Measurements from ENCODE around the gene PIP5K1B. TPM values are rescaled to one million over a fixed set of nuclear protein-coding genes. Genes with fewer than 3 reads are reported as not detected.

PIP5K1B gene
- total RNA-seq, 1 donor from 2014 or later: 1.3 TPM

- Mint-ChIP-seq H3K4me3 (ENCODE audit: unreplicated experiment) (no peak overlapping the region), H3K27ac (ENCODE audit: unreplicated experiment) (no peak overlapping the region), H3K9me3 (ENCODE audit: unreplicated experiment) (peaks cover 4% of the 10 kb centered on the region), H3K36me3 (ENCODE audit: low read depth, unreplicated experiment) (no peaks in the 10 kb centered on the region), H3K4me1 (ENCODE audit: low read depth, unreplicated experiment) (no peaks in the 10 kb centered on the region), H3K27me3 (ENCODE audit: low read depth, unreplicated experiment) (peaks cover 4% of the 10 kb centered on the region)
- no peak for DNase-seq (ENCODE audit: low read depth)
- Histone ChIP-seq H3K9ac (ENCODE audit: low read length) (no peak overlapping the region), H2AFZ (ENCODE audit: low read depth, low read length) (no peak overlapping the region), H3K27ac (ENCODE audit: low read depth, low read length) (no peak overlapping the region), H3K4me2 (ENCODE audit: low read length) (no peak overlapping the region), H3K9me3 (ENCODE audit: insufficient read depth, low read depth, low read length) (no peaks in the 10 kb centered on the region), H3K4me1 (ENCODE audit: insufficient read depth, low read length) (no peaks in the 10 kb centered on the region), H3K27me3 (ENCODE audit: insufficient read depth, low read length) (no peaks in the 10 kb centered on the region), H3K79me2 (ENCODE audit: insufficient read depth, low read length) (no peaks in the 10 kb centered on the region), H3K36me3 (ENCODE audit: insufficient read depth, low read length) (no peaks in the 10 kb centered on the region), H3K4me3 (ENCODE audit: insufficient read depth, low read depth, low read length) (no peak overlapping the region), H4K20me1 (ENCODE audit: insufficient read depth, low read length) (no peaks in the 10 kb centered on the region)
- no peak for FAIRE-seq
- TF ChIP-seq EZH2 (IDR thresholded peaks at IDR 0.05; ENCODE audit: insufficient read depth, low read length): no peak
- TF ChIP-seq, protein P1, sequence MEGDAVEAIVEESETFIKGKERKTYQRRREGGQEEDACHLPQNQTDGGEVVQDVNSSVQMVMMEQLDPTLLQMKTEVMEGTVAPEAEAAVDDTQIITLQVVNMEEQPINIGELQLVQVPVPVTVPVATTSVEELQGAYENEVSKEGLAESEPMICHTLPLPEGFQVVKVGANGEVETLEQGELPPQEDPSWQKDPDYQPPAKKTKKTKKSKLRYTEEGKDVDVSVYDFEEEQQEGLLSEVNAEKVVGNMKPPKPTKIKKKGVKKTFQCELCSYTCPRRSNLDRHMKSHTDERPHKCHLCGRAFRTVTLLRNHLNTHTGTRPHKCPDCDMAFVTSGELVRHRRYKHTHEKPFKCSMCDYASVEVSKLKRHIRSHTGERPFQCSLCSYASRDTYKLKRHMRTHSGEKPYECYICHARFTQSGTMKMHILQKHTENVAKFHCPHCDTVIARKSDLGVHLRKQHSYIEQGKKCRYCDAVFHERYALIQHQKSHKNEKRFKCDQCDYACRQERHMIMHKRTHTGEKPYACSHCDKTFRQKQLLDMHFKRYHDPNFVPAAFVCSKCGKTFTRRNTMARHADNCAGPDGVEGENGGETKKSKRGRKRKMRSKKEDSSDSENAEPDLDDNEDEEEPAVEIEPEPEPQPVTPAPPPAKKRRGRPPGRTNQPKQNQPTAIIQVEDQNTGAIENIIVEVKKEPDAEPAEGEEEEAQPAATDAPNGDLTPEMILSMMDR (IDR thresholded peaks at IDR 0.05; ENCODE audit: insufficient read depth, low read depth, low read length): no peak
These were observed 58.1 kb downstream of the PIP5K1B start for GRCh38 chr9:68763104-68763503.

GRCh38 chr9:68768619-68769018 is 63.6 kb downstream of the PIP5K1B start:
- Histone ChIP-seq H3K79me2 (ENCODE audit: insufficient read depth, low read length) (no peaks in the 10 kb centered on the region), H3K9me3 (ENCODE audit: insufficient read depth, low read depth, low read length) (no peaks in the 10 kb centered on the region), H3K4me1 (ENCODE audit: insufficient read depth, low read length) (no peaks in the 10 kb centered on the region), H3K27ac (ENCODE audit: low read depth, low read length) (no peak overlapping the region), H3K4me3 (ENCODE audit: insufficient read depth, low read depth, low read length) (no peak overlapping the region), H3K4me2 (ENCODE audit: low read length) (no peak overlapping the region), H3K9ac (ENCODE audit: low read length) (no peak overlapping the region), H3K36me3 (ENCODE audit: insufficient read depth, low read length) (no peaks in the 10 kb centered on the region), H3K27me3 (ENCODE audit: insufficient read depth, low read length) (no peaks in the 10 kb centered on the region), H2AFZ (ENCODE audit: low read depth, low read length) (no peak overlapping the region), H4K20me1 (ENCODE audit: insufficient read depth, low read length) (no peaks in the 10 kb centered on the region)
- H3K36me3 Mint-ChIP-seq (ENCODE audit: low read depth, unreplicated experiment): no peaks in the 10 kb centered on the region
- TF ChIP-seq, protein P1 (IDR thresholded peaks at IDR 0.05; ENCODE audit: insufficient read depth, low read depth, low read length): no peak
- no peak for TF ChIP-seq EZH2 (IDR thresholded peaks at IDR 0.05; ENCODE audit: insufficient read depth, low read length)
- H3K27me3 Mint-ChIP-seq (ENCODE audit: low read depth, unreplicated experiment): peaks cover 3% of the 10 kb centered on the region
- no peak for FAIRE-seq
- no peak for DNase-seq (ENCODE audit: low read depth)
- H3K9me3 Mint-ChIP-seq (ENCODE audit: unreplicated experiment): no peaks in the 10 kb centered on the region
- H3K4me1 Mint-ChIP-seq (ENCODE audit: low read depth, unreplicated experiment): no peaks in the 10 kb centered on the region
- no peak overlapping the region for H3K4me3 Mint-ChIP-seq (ENCODE audit: unreplicated experiment)
- H3K27ac Mint-ChIP-seq (ENCODE audit: unreplicated experiment): no peak overlapping the region

- Mint-ChIP-seq H3K36me3 (ENCODE audit: low read depth, unreplicated experiment) (no peaks in the 10 kb centered on the region), H3K27me3 (ENCODE audit: low read depth, unreplicated experiment) (peaks cover 6% of the 10 kb centered on the region), H3K4me1 (ENCODE audit: low read depth, unreplicated experiment) (no peaks in the 10 kb centered on the region), H3K4me3 (ENCODE audit: unreplicated experiment) (no peak overlapping the region), H3K9me3 (ENCODE audit: unreplicated experiment) (no peaks in the 10 kb centered on the region), H3K27ac (ENCODE audit: unreplicated experiment) (no peak overlapping the region)
- Histone ChIP-seq H3K4me2 (ENCODE audit: low read length) (no peak overlapping the region), H3K9me3 (ENCODE audit: insufficient read depth, low read depth, low read length) (no peaks in the 10 kb centered on the region), H3K27ac (ENCODE audit: low read depth, low read length) (no peak overlapping the region), H3K9ac (ENCODE audit: low read length) (no peak overlapping the region), H3K27me3 (ENCODE audit: insufficient read depth, low read length) (no peaks in the 10 kb centered on the region), H3K36me3 (ENCODE audit: insufficient read depth, low read length) (no peaks in the 10 kb centered on the region), H3K4me1 (ENCODE audit: insufficient read depth, low read length) (no peaks in the 10 kb centered on the region), H4K20me1 (ENCODE audit: insufficient read depth, low read length) (no peaks in the 10 kb centered on the region), H3K79me2 (ENCODE audit: insufficient read depth, low read length) (no peaks in the 10 kb centered on the region), H2AFZ (ENCODE audit: low read depth, low read length) (no peak overlapping the region), H3K4me3 (ENCODE audit: insufficient read depth, low read depth, low read length) (no peak overlapping the region)
- no peak for DNase-seq (ENCODE audit: low read depth)
- no peak for FAIRE-seq
- no peak for TF ChIP-seq EZH2 (IDR thresholded peaks at IDR 0.05; ENCODE audit: insufficient read depth, low read length)
- TF ChIP-seq, protein P1 (IDR thresholded peaks at IDR 0.05; ENCODE audit: insufficient read depth, low read depth, low read length): no peak
These were observed 64.8 kb downstream of the PIP5K1B start for GRCh38 chr9:68769852-68770251.

Measured in astrocyte (in vitro differentiated cells and primary cell).